GM23338 (cell line): ENCODE data around the gene RPN2. TPM values are rescaled to one million over a fixed set of nuclear protein-coding genes. Genes with fewer than 3 reads are reported as not detected.

Source experiments
- ATAC-seq: fragments of 200-7000 bp; cut with Tn5 transposase; 3 replicates; pipeline ENCODE4 v1.9.1; 2020
- DNase-seq: peaks from one replicate; pipeline ENCODE4 v3.0.0-alpha.2; 2015; ENCODE audit warnings: low spot score
- H2AFZ ChIP-seq: fragments of 200-600 bp; sonication (generic); 2 replicates; pipeline ENCODE4 v1.8.0; 2016; ENCODE audit warnings: antibody characterized with exemption, mild to moderate bottlenecking, moderate library complexity
- H3F3A ChIP-seq: fragments of 200-600 bp; sonication (generic); replicated peaks from 2 replicates; pipeline ENCODE4 v1.8.0; 2017; ENCODE audit warnings: antibody characterized with exemption, mixed run types, low read depth
- H3K27ac ChIP-seq: fragments of 200-600 bp; sonication (generic); 2 replicates; pipeline ENCODE4 v1.6.1; 2016; ENCODE audit warnings: low read depth
- H3K27me3 ChIP-seq: fragments of 200-600 bp; sonication (generic); 2 replicates; pipeline ENCODE4 v1.8.0; 2016; ENCODE audit warnings: mild to moderate bottlenecking, mixed run types, moderate library complexity; ENCODE audit not compliant: insufficient read depth
- H3K36me3 ChIP-seq: fragments of 200-600 bp; sonication (generic); 2 replicates; pipeline ENCODE4 v1.8.0; 2016; ENCODE audit warnings: mild to moderate bottlenecking; ENCODE audit not compliant: insufficient read depth
- H3K4me1 ChIP-seq: fragments of 200-600 bp; sonication (generic); 2 replicates; pipeline ENCODE4 v1.8.0; 2016; ENCODE audit warnings: mild to moderate bottlenecking, moderate library complexity; ENCODE audit not compliant: insufficient read depth
- H3K4me2 ChIP-seq: fragments of 200-600 bp; sonication (generic); 2 replicates; pipeline ENCODE4 v1.7.1; 2017; ENCODE audit warnings: mixed run types
- H3K4me3 ChIP-seq: fragments of 200-600 bp; sonication (generic); 2 replicates; pipeline ENCODE4 v1.6.1; 2016; ENCODE audit warnings: mixed run types
- H3K79me2 ChIP-seq: fragments of 200-600 bp; sonication (generic); replicated peaks from 2 replicates; pipeline ENCODE4 v1.8.0; 2017; ENCODE audit warnings: mild to moderate bottlenecking; ENCODE audit not compliant: insufficient read depth
- H3K9me2 ChIP-seq: fragments of 200-600 bp; sonication (generic); 2 replicates; pipeline ENCODE4 v1.8.0; 2017; ENCODE audit not compliant: insufficient read depth
- H4K20me1 ChIP-seq: fragments of 200-600 bp; sonication (generic); replicated peaks from 2 replicates; pipeline ENCODE4 v1.8.0; 2017; ENCODE audit warnings: mild to moderate bottlenecking; ENCODE audit not compliant: insufficient read depth
- H3K27ac Mint-ChIP-seq: 2 replicates; pipeline ENCODE4 v1.8.0; 2020; ENCODE audit warnings: inconsistent platforms, mild to moderate bottlenecking, moderate library complexity, mixed read lengths
- H3K27me3 Mint-ChIP-seq: 3 replicates; pipeline ENCODE4 v1.8.0; 2022; ENCODE audit warnings: low read depth, mild to moderate bottlenecking, moderate library complexity, mixed read lengths, inconsistent platforms; ENCODE audit not compliant: insufficient read depth, poor library complexity
- H3K36me3 Mint-ChIP-seq: 3 replicates; pipeline ENCODE4 v1.8.0; 2021; ENCODE audit warnings: low read depth, mild to moderate bottlenecking, inconsistent platforms, moderate library complexity, mixed read lengths
- H3K4me1 Mint-ChIP-seq: 3 replicates; pipeline ENCODE4 v1.8.0; 2020; ENCODE audit warnings: mild to moderate bottlenecking, inconsistent platforms, mixed read lengths
- H3K4me3 Mint-ChIP-seq: 3 replicates; pipeline ENCODE4 v1.8.0; 2021; ENCODE audit warnings: moderate library complexity, mild to moderate bottlenecking, inconsistent platforms, mixed read lengths
- H3K9me3 Mint-ChIP-seq: 3 replicates; pipeline ENCODE4 v1.8.0; 2020; ENCODE audit warnings: moderate library complexity, mild to moderate bottlenecking, inconsistent platforms, mixed read lengths
- CREB1 ChIP-seq: fragments of 250-450 bp; sonication (Bioruptor Pico); IDR thresholded peaks from 2 replicates; pipeline ENCODE4 v1.5.0; 2020; ENCODE audit warnings: low read depth, mild to moderate bottlenecking, moderate library complexity
- CTCF ChIP-seq, 2 experiments: fragments of 200-600 bp in 1 of 2; sonication (generic) in 1 of 2; conservative IDR thresholded peaks; 2 replicates each; pipeline versions ENCODE4 v1.5.1 to v1.6.1; 2016 to 2017; ENCODE audit warnings: antibody characterized with exemption in 2 of 2, low read depth in 2 of 2, mild to moderate bottlenecking in 2 of 2, moderate library complexity in 1 of 2
- ETS1 ChIP-seq: IDR thresholded peaks from 2 replicates; pipeline ENCODE4 v1.6.1; 2016; ENCODE audit warnings: antibody characterized with exemption
- EZH2 ChIP-seq: fragments of 200-600 bp; sonication (generic); IDR thresholded peaks from one replicate; pipeline ENCODE4 v1.8.0; 2017; ENCODE audit warnings: antibody characterized with exemption, mild to moderate bottlenecking, low read depth; ENCODE audit not compliant: unreplicated experiment
- EZH2phosphoT487 ChIP-seq: fragments of 200-600 bp; sonication (generic); IDR thresholded peaks from one replicate; pipeline ENCODE4 v1.8.1; 2018; ENCODE audit warnings: antibody characterized with exemption; ENCODE audit not compliant: unreplicated experiment
- JUNB ChIP-seq: IDR thresholded peaks from one replicate; pipeline ENCODE4 v1.6.1; 2016; ENCODE audit warnings: antibody characterized with exemption; ENCODE audit not compliant: unreplicated experiment
- NANOG ChIP-seq: IDR thresholded peaks from 2 replicates; pipeline ENCODE4 v1.6.1; 2016; ENCODE audit warnings: antibody characterized with exemption, borderline replicate concordance
- POLR2AphosphoS5 ChIP-seq: IDR thresholded peaks from 2 replicates; pipeline ENCODE4 v1.6.1; 2016; ENCODE audit warnings: antibody characterized with exemption, low read depth
- REST ChIP-seq: IDR thresholded peaks from one replicate; pipeline ENCODE4 v1.6.1; 2018; ENCODE audit warnings: antibody characterized with exemption; ENCODE audit not compliant: unreplicated experiment
- STAT1 ChIP-seq: IDR thresholded peaks from one replicate; pipeline ENCODE4 v1.6.1; 2016; ENCODE audit warnings: antibody characterized with exemption; ENCODE audit not compliant: unreplicated experiment
- ZNF114 ChIP-seq: fragments of 250-450 bp; sonication (Bioruptor Pico); IDR thresholded peaks from 2 replicates; pipeline ENCODE4 v1.5.0; 2020; ENCODE audit warnings: mild to moderate bottlenecking, moderate library complexity
- ZNF331 ChIP-seq: fragments of 250-450 bp; sonication (Bioruptor Pico); IDR thresholded peaks from 2 replicates; pipeline ENCODE4 v1.5.0; 2020; ENCODE audit warnings: low read depth, mild to moderate bottlenecking, moderate library complexity
- ZNF462 ChIP-seq: fragments of 250-450 bp; sonication (Bioruptor Pico); IDR thresholded peaks from 2 replicates; pipeline ENCODE4 v1.5.0; 2020; ENCODE audit warnings: mild to moderate bottlenecking, moderate library complexity
- polyA plus RNA-seq: library from polyadenylated mRNA; unstranded; fragments of >200 nt; fragmentation: Nextera tagmentation; extraction: Ambion mirVana; gene quantifications from 2 replicates; pipeline ENCODE4 v1.2.1, GENCODE V29; 2016
- total RNA-seq: library from RNA; depleted of rRNA; stranded (reverse); fragments of >200 nt; shearing (Covaris generic); gene quantifications from 2 replicates; pipeline ENCODE4 v1.2.3, GENCODE V29; 2014

Gene RPN2
- total and polyA plus RNA-seq, 2 experiments from 2014 or later, result 244 to 302 TPM

- Histone ChIP-seq H3K4me2 (no peak overlapping the region), H3K36me3 (no peaks in the 10 kb centered on the region), H3K4me3 (no peak overlapping the region), H3K79me2 (no peaks in the 10 kb centered on the region), H2AFZ (no peak overlapping the region), H3K9me2 (no peaks in the 10 kb centered on the region), H3F3A (0 out of 2 replicates have a peak, but pooled peaks cover 5% of the 10 kb centered on the region), H3K27ac (no peak overlapping the region; the same call in 1 of the 2 replicates), H4K20me1 (no peaks in the 10 kb centered on the region), H3K27me3 (no peaks in the 10 kb centered on the region), H3K4me1 (peaks cover 3% of the 10 kb centered on the region; the same call in 1 of the 2 replicates)
- 0 out of 3 replicates have a peak, but pooled peaks cover 3% of the 10 kb centered on the region for H3K36me3 Mint-ChIP-seq
- no peak overlapping the region for H3K27ac Mint-ChIP-seq
- H3K4me1 Mint-ChIP-seq, result peaks cover 23% of the 10 kb centered on the region
- TF ChIP-seq CREB1, result no peak
- TF ChIP-seq EZH2phosphoT487, result no peak
- TF ChIP-seq ZNF331, result no peak
- no peak for TF ChIP-seq NANOG
- TF ChIP-seq CTCF (conservative IDR thresholded peaks at IDR 0.05; ENCODE audit: low read depth in 2 of 2), result no peak
- TF ChIP-seq STAT1, result no peak
- no peak for TF ChIP-seq REST
- no peak for TF ChIP-seq ZNF114 (CRISPR knock-in tag)
- TF ChIP-seq ETS1, result no peak
- no peak for TF ChIP-seq EZH2
- no peak for TF ChIP-seq POLR2AphosphoS5
- TF ChIP-seq ZNF462 (CRISPR knock-in tag), result no peak
- no peak for TF ChIP-seq JUNB
- no peak overlapping the region for H3K4me3 Mint-ChIP-seq
- no peak for DNase-seq
- H3K9me3 Mint-ChIP-seq, result peaks cover 6% of the 10 kb centered on the region; the same call in 2 of the 3 replicates
- H3K27me3 Mint-ChIP-seq, result peaks cover 3% of the 10 kb centered on the region
- no peak for ATAC-seq
Measured at GRCh38 chr20:37253087-37253486, 74.0 kb downstream of the RPN2 start.
